ENCODE data around the gene NTM.

Gene NTM

DNA sequence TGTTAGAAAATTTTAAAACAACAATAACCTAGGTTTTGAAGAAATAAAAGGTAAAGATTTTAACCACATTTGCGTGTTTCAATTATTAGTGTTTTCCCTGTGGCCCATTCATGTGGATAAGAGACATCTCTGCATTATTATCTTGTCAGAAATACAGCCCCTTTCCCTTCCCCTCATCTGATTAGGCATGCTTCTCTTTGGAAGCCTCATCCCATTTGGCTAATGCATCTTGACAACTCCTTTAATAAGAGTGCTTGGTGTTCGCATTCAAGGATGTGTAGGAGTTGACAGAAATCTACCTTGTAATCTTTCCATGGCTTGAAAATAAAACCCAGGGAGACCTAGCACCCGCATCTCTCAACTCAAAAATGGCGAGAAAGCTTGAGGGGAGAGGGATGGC is 635.5 kb downstream of the NTM start:
- Histone ChIP-seq H3K4me3 (ENCODE audit: low read length) (no peak overlapping the region), H3K79me2 (ENCODE audit: low read length) (no peaks in the 10 kb centered on the region), H3K27me3 (ENCODE audit: low read depth, low read length) (peaks cover 6% of the 10 kb centered on the region; the same call in 1 of the 2 replicates), H2AFZ (ENCODE audit: low read depth, low read length) (no peak overlapping the region), H3K36me3 (replicated peaks; ENCODE audit: low read depth, low read length) (no peaks in the 10 kb centered on the region), H3K9me3 (ENCODE audit: insufficient read depth, low read length) (no peaks in the 10 kb centered on the region), H3K4me1 (ENCODE audit: low read length) (no peaks in the 10 kb centered on the region), H3K27ac (ENCODE audit: low read length) (no peak overlapping the region), H4K20me1 (ENCODE audit: insufficient read depth, low read length) (no peaks in the 10 kb centered on the region), H3K4me2 (ENCODE audit: low read length) (no peak overlapping the region), H3K9ac (ENCODE audit: low read length) (no peak overlapping the region)
- TF ChIP-seq, protein P1, sequence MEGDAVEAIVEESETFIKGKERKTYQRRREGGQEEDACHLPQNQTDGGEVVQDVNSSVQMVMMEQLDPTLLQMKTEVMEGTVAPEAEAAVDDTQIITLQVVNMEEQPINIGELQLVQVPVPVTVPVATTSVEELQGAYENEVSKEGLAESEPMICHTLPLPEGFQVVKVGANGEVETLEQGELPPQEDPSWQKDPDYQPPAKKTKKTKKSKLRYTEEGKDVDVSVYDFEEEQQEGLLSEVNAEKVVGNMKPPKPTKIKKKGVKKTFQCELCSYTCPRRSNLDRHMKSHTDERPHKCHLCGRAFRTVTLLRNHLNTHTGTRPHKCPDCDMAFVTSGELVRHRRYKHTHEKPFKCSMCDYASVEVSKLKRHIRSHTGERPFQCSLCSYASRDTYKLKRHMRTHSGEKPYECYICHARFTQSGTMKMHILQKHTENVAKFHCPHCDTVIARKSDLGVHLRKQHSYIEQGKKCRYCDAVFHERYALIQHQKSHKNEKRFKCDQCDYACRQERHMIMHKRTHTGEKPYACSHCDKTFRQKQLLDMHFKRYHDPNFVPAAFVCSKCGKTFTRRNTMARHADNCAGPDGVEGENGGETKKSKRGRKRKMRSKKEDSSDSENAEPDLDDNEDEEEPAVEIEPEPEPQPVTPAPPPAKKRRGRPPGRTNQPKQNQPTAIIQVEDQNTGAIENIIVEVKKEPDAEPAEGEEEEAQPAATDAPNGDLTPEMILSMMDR (IDR thresholded peaks at IDR 0.05; ENCODE audit: low read depth, low read length): no peak
- TF ChIP-seq EZH2phosphoT487 (IDR thresholded peaks at IDR 0.05; ENCODE audit: low read depth): no peak

DNA sequence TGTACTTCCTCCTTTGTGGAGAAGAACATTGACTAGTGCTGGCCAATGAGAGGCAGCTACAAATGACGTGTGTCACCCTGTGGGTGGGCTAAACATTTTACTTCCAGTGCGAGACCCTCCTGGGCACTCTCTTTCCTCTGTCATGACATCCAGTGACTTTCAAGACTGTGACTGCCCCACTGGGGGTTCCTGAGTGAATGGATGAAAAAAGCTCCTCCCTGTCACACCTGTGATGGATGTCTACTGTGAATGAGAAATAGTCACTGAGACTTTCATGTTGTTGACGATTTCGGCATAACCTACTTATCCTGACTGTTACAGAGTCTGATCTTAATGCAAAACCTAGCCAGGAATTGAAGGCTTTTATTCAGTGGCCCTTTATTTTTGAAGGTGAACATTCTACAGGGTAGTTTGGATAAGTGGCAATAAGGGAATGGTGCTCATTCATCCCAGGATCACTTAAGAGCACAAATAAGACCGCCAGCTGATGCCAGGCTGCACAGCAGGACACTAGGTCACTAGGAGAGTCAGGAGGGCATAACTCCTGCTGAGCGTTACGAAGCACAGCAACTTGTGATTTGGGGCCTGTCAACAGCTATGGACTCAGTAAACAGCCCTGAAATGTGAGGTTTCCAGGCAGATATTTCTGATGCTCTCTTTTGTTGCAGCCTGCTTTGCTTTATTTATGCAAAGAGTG is 636.6 kb downstream of the NTM start:
- H2AFZ ChIP-seq (ENCODE audit: low read depth, low read length): no peak overlapping the region
- no peak for TF ChIP-seq EZH2phosphoT487 (IDR thresholded peaks at IDR 0.05; ENCODE audit: low read depth)
- TF ChIP-seq, protein P1 (IDR thresholded peaks at IDR 0.05; ENCODE audit: low read depth, low read length): no peak
- H3K4me2 ChIP-seq (ENCODE audit: low read length): no peak overlapping the region
- H3K4me1 ChIP-seq (ENCODE audit: low read length): no peaks in the 10 kb centered on the region
- no peaks in the 10 kb centered on the region for H3K9me3 ChIP-seq (ENCODE audit: insufficient read depth, low read length)
- H3K36me3 ChIP-seq (replicated peaks; ENCODE audit: low read depth, low read length): no peaks in the 10 kb centered on the region
- 0 out of 2 replicates have a peak, but pooled peaks cover 6% of the 10 kb centered on the region for H3K27me3 ChIP-seq (ENCODE audit: low read depth, low read length)
- H4K20me1 ChIP-seq (ENCODE audit: insufficient read depth, low read length): no peaks in the 10 kb centered on the region
- H3K9ac ChIP-seq (ENCODE audit: low read length): no peak overlapping the region
- no peaks in the 10 kb centered on the region for H3K79me2 ChIP-seq (ENCODE audit: low read length)
- no peak overlapping the region for H3K4me3 ChIP-seq (ENCODE audit: low read length)
- no peak overlapping the region for H3K27ac ChIP-seq (ENCODE audit: low read length)

DNA sequence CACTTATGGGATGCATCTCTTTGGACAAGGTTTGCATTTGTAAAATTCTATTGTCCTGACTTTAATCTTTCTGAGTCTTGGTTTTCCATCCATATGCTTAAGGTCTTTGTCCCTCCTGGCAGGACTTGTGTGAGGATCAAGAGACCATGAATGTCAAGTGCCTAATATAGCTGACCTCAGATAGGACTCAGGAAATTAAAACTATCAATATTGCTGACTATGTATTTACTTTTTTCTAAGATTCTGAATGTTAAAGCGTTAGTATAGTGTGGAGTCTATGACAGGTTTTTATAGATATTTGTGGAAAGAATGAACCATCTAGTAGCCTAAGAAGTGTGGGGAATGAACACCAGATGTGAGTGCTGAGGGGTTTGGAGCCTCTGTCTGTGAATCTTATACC is 637.8 kb downstream of the NTM start:
- H3K79me2 ChIP-seq (ENCODE audit: low read length): no peaks in the 10 kb centered on the region
- no peak for TF ChIP-seq EZH2phosphoT487 (IDR thresholded peaks at IDR 0.05; ENCODE audit: low read depth)
- TF ChIP-seq, protein P1 (IDR thresholded peaks at IDR 0.05; ENCODE audit: low read depth, low read length): no peak
- H4K20me1 ChIP-seq (ENCODE audit: insufficient read depth, low read length): no peaks in the 10 kb centered on the region
- no peak overlapping the region for H2AFZ ChIP-seq (ENCODE audit: low read depth, low read length)
- no peaks in the 10 kb centered on the region for H3K36me3 ChIP-seq (replicated peaks; ENCODE audit: low read depth, low read length)
- H3K9me3 ChIP-seq (ENCODE audit: insufficient read depth, low read length): no peaks in the 10 kb centered on the region
- H3K27ac ChIP-seq (ENCODE audit: low read length): no peak overlapping the region
- H3K9ac ChIP-seq (ENCODE audit: low read length): no peak overlapping the region
- peaks cover 14% of the 10 kb centered on the region; the same call in 1 of the 2 replicates for H3K27me3 ChIP-seq (ENCODE audit: low read depth, low read length)
- no peak overlapping the region for H3K4me2 ChIP-seq (ENCODE audit: low read length)
- H3K4me1 ChIP-seq (ENCODE audit: low read length): no peaks in the 10 kb centered on the region
- H3K4me3 ChIP-seq (ENCODE audit: low read length): no peak overlapping the region

DNA sequence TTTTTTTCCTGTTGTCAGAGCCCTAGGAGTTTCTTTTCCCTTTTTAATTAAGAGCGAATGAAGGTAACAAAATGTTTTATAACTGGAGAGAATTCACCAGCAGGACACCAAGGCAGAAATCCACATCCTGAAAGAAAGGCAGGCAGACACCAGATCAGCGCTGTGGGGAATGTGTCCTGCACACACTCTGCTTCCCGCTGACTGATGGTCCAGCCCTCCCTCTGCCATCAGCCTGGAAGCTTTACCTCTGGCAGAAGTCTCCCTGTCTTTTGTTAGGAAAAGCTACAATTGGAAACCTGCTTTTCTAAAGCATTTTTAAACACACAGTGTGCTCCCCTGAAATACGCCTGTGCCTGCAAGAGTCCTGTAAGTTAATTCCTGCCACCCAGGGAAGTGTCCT is 638.5 kb downstream of the NTM start:
- Histone ChIP-seq H3K4me1 (ENCODE audit: low read length) (no peaks in the 10 kb centered on the region), H3K4me3 (ENCODE audit: low read length) (no peak overlapping the region), H3K27ac (ENCODE audit: low read length) (no peak overlapping the region), H2AFZ (ENCODE audit: low read depth, low read length) (no peak overlapping the region), H3K36me3 (replicated peaks; ENCODE audit: low read depth, low read length) (no peaks in the 10 kb centered on the region), H3K4me2 (ENCODE audit: low read length) (no peak overlapping the region), H3K9ac (ENCODE audit: low read length) (no peak overlapping the region), H3K9me3 (ENCODE audit: insufficient read depth, low read length) (no peaks in the 10 kb centered on the region), H3K27me3 (ENCODE audit: low read depth, low read length) (peaks cover 15% of the 10 kb centered on the region; the same call in 1 of the 2 replicates), H4K20me1 (ENCODE audit: insufficient read depth, low read length) (no peaks in the 10 kb centered on the region), H3K79me2 (ENCODE audit: low read length) (no peaks in the 10 kb centered on the region)
- no peak for TF ChIP-seq EZH2phosphoT487 (IDR thresholded peaks at IDR 0.05; ENCODE audit: low read depth)
- TF ChIP-seq, protein P1 (IDR thresholded peaks at IDR 0.05; ENCODE audit: low read depth, low read length): no peak

Data from OCI-LY3 (cell line).